Islet precursor cell (in vitro differentiated cells): ENCODE data around the gene KLK6.

Source experiments
- DNase-seq: peaks from one replicate; pipeline ENCODE4 v3.0.0-alpha.2; 2018

KLK6 gene

GRCh38 chr19:50947123-50947522, 22.3 kb downstream of the KLK6 start:
- DNase-seq, result no peak

GRCh38 chr19:50944795-50945194, 24.6 kb downstream of the KLK6 start:
- no peak for DNase-seq

- no peak for DNase-seq
These were observed 26.1 kb downstream of the KLK6 start for GRCh38 chr19:50943074-50943828.

GRCh38 chr19:50939596-50939995, 29.8 kb downstream of the KLK6 start:
- DNase-seq, result no peak

- DNase-seq, result no peak
These were observed 35.8 kb downstream of the KLK6 start for GRCh38 chr19:50933640-50934039.

- no peak for DNase-seq
These were observed 36.7 kb downstream of the KLK6 start for GRCh38 chr19:50932690-50933083.

GRCh38 chr19:50932018-50932689, 37.2 kb downstream of the KLK6 start:
- DNase-seq, result no peak

GRCh38 chr19:50931023-50931422, 38.4 kb downstream of the KLK6 start:
- no peak for DNase-seq

- no peak for DNase-seq
These were observed 40.6 kb downstream of the KLK6 start for GRCh38 chr19:50928831-50929230.

GRCh38 chr19:50926144-50926543, 43.2 kb downstream of the KLK6 start:
- no peak for DNase-seq

- DNase-seq, result no peak
These were observed 43.7 kb downstream of the KLK6 start for GRCh38 chr19:50925734-50926133.

- no peak for DNase-seq
These were observed 44.8 kb downstream of the KLK6 start for GRCh38 chr19:50924586-50924985.

- peak; percentile 87 for DNase-seq
These were observed 47.0 kb downstream of the KLK6 start for GRCh38 chr19:50922317-50922853.

GRCh38 chr19:50921426-50922316, 47.7 kb downstream of the KLK6 start:
- DNase-seq, result no peak

- DNase-seq, result no peak
These were observed 53.3 kb downstream of the KLK6 start for GRCh38 chr19:50916069-50916468.

GRCh38 chr19:50912727-50913716, 56.4 kb downstream of the KLK6 start:
- DNase-seq, result peak; percentile 65

GRCh38 chr19:50912102-50912599, 57.2 kb downstream of the KLK6 start:
- no peak for DNase-seq

GRCh38 chr19:50911206-50912101, 57.9 kb downstream of the KLK6 start, which contains the start of gene KLK4:
Gene KLK4 (minus strand): TSS chr19:50911395. CDS start chr19:50910738, 657 bp downstream.
- DNase-seq, result no peak

GRCh38 chr19:50910722-50911121, 58.7 kb downstream of the KLK6 start:
- DNase-seq, result no peak
